ENCODE results near the gene RFX6.

- TF ChIP-seq CTCF (conservative IDR thresholded peaks at IDR 0.05; ENCODE audit: low read depth, low read length) (no peak), EZH2 (IDR thresholded peaks at IDR 0.05; ENCODE audit: low read length, unreplicated experiment) (no peak)
Measured at GRCh38 chr6:116888732-116889360, 11.8 kb downstream of the RFX6 start.
